Kidney epithelial cell (primary cell): Measurements from ENCODE around the gene CDK1. TPM values are rescaled to one million over a fixed set of nuclear protein-coding genes. Genes with fewer than 3 reads are reported as not detected.

Experiments used
- DNase-seq: peaks from one replicate; pipeline ENCODE4 v3.0.0-alpha.2; 2010; ENCODE audit warnings: low read depth
- H3K27me3 ChIP-seq: 2 replicates; pipeline ENCODE4 v1.6.0; 2011; ENCODE audit warnings: low read length; ENCODE audit not compliant: control insufficient read depth, insufficient read depth
- H3K36me3 ChIP-seq: 2 replicates; pipeline ENCODE4 v1.5.1; 2011; ENCODE audit warnings: low read length; ENCODE audit not compliant: control insufficient read depth, insufficient read depth
- H3K4me3 ChIP-seq: 2 replicates; pipeline ENCODE4 v1.5.1; 2011; ENCODE audit warnings: low read depth, mild to moderate bottlenecking, control low read depth, low read length
- CTCF ChIP-seq: IDR thresholded peaks from 2 replicates; pipeline ENCODE4 v1.5.1; 2011; ENCODE audit warnings: mild to moderate bottlenecking, moderate library complexity, low read length, control low read depth, inconsistent platforms; ENCODE audit not compliant: insufficient read depth, poor library complexity, severe bottlenecking
- total RNA-seq: library from RNA; depleted of rRNA; stranded (reverse); fragments of >200 nt; gene quantifications from 2 replicates; pipeline ENCODE4 v1.2.3, GENCODE V29; 2015

The CDK1 gene
- total RNA-seq, 1 donor from 2014 or later: 16.2 TPM

GRCh38 chr10:60795465-60796202 lies 17.4 kb downstream of the CDK1 start:
- no peak overlapping the region for H3K4me3 ChIP-seq
- H3K27me3 ChIP-seq: no peaks in the 10 kb centered on the region
- no peak for DNase-seq
- no peak for TF ChIP-seq CTCF
- no peaks in the 10 kb centered on the region for H3K36me3 ChIP-seq

GRCh38 chr10:60796481-60796880 lies 18.2 kb downstream of the CDK1 start:
- TF ChIP-seq CTCF: no peak
- no peaks in the 10 kb centered on the region for H3K36me3 ChIP-seq
- H3K4me3 ChIP-seq: no peak overlapping the region
- H3K27me3 ChIP-seq: no peaks in the 10 kb centered on the region
- DNase-seq: no peak

GRCh38 chr10:60797200-60797599 lies 18.9 kb downstream of the CDK1 start:
- Histone ChIP-seq H3K27me3 (no peaks in the 10 kb centered on the region), H3K4me3 (no peak overlapping the region), H3K36me3 (no peaks in the 10 kb centered on the region)
- no peak for DNase-seq
- TF ChIP-seq CTCF: no peak

- Histone ChIP-seq H3K4me3 (no peak overlapping the region), H3K36me3 (no peaks in the 10 kb centered on the region), H3K27me3 (no peaks in the 10 kb centered on the region)
- no peak for DNase-seq
- no peak for TF ChIP-seq CTCF
These were observed 19.8 kb downstream of the CDK1 start for GRCh38 chr10:60798031-60798430.

GRCh38 chr10:60798870-60799269 lies 20.6 kb downstream of the CDK1 start:
- Histone ChIP-seq H3K36me3 (no peaks in the 10 kb centered on the region), H3K4me3 (no peak overlapping the region), H3K27me3 (no peaks in the 10 kb centered on the region)
- TF ChIP-seq CTCF: no peak
- no peak for DNase-seq
